ENCODE results near the gene SELPLG. TPM values are rescaled to one million over a fixed set of nuclear protein-coding genes. Genes with fewer than 3 reads are reported as not detected.

Gene SELPLG
- total and polyA plus RNA-seq, 2 experiments from 2014 or later: 4.4 to 6.7 TPM

- in situ Hi-C loops (cut with MboI): no loop called here
- no peak overlapping the region for H3K4me2 ChIP-seq (ENCODE audit: unreplicated experiment)
- H2AFZ ChIP-seq: no peak overlapping the region
- TF ChIP-seq EZH2 (IDR thresholded peaks at IDR 0.05; ENCODE audit: insufficient read depth, poor library complexity, severe bottlenecking): no peak
- H3K36me3 ChIP-seq (ENCODE audit: low read depth): no peaks in the 10 kb centered on the region
- H3K4me3 ChIP-seq: no peak overlapping the region
- H3K9me3 ChIP-seq (ENCODE audit: low read depth): no peaks in the 10 kb centered on the region
- H3K27ac ChIP-seq: no peak overlapping the region
- no peaks in the 10 kb centered on the region for H4K20me1 ChIP-seq (ENCODE audit: insufficient read depth)
- H3K4me1 ChIP-seq (ENCODE audit: insufficient read depth): peaks cover 10% of the 10 kb centered on the region
- H3K79me2 ChIP-seq (ENCODE audit: insufficient read depth): no peaks in the 10 kb centered on the region
- no peak for DNase-seq
- no peaks in the 10 kb centered on the region for H3K9me2 ChIP-seq (ENCODE audit: insufficient read depth)
- no peaks in the 10 kb centered on the region for H3K27me3 ChIP-seq (replicated peaks; ENCODE audit: insufficient read depth)
- H3F3A ChIP-seq (ENCODE audit: insufficient read depth): no peaks in the 10 kb centered on the region
- 40 to 52% methylated on average over 4 of the region's 4 CpGs for whole genome bisulfite sequencing, 2 experiments (ENCODE audit: low coverage in 1 of 2, low lambda C conversion rate in 2 of 2, missing lambda C conversion rate in 2 of 2)
- no peak overlapping the region for H3K9ac ChIP-seq
Measured at GRCh38 chr12:108585864-108586263, 47.8 kb downstream of the SELPLG start.

GRCh38 chr12:108584456-108585065 lies 49.1 kb downstream of the SELPLG start:
- no peak for DNase-seq
- no peak overlapping the region for H3K9ac ChIP-seq
- H3K4me3 ChIP-seq: no peak overlapping the region
- no peak overlapping the region for H3K4me2 ChIP-seq (ENCODE audit: unreplicated experiment)
- no peaks in the 10 kb centered on the region for H3F3A ChIP-seq (ENCODE audit: insufficient read depth)
- H3K36me3 ChIP-seq (ENCODE audit: low read depth): no peaks in the 10 kb centered on the region
- no peaks in the 10 kb centered on the region for H4K20me1 ChIP-seq (ENCODE audit: insufficient read depth)
- no peak for TF ChIP-seq EZH2phosphoT487 (IDR thresholded peaks at IDR 0.05; ENCODE audit: insufficient read depth, low read depth)
- no peak for TF ChIP-seq EZH2 (IDR thresholded peaks at IDR 0.05; ENCODE audit: insufficient read depth, poor library complexity, severe bottlenecking)
- in situ Hi-C loops (cut with MboI): no loop called here
- H2AFZ ChIP-seq: no peak overlapping the region
- peaks cover 10% of the 10 kb centered on the region for H3K4me1 ChIP-seq (ENCODE audit: insufficient read depth)
- no peaks in the 10 kb centered on the region for H3K79me2 ChIP-seq (ENCODE audit: insufficient read depth)
- 55 to 57% methylated on average over 3 of the region's 3 CpGs for WGBS, 2 experiments (ENCODE audit: low coverage in 1 of 2, low lambda C conversion rate in 2 of 2, missing lambda C conversion rate in 2 of 2)
- H3K27me3 ChIP-seq (replicated peaks; ENCODE audit: insufficient read depth): no peaks in the 10 kb centered on the region
- H3K9me3 ChIP-seq (ENCODE audit: low read depth): no peaks in the 10 kb centered on the region
- no peak overlapping the region for H3K27ac ChIP-seq
- no peaks in the 10 kb centered on the region for H3K9me2 ChIP-seq (ENCODE audit: insufficient read depth)

DNA sequence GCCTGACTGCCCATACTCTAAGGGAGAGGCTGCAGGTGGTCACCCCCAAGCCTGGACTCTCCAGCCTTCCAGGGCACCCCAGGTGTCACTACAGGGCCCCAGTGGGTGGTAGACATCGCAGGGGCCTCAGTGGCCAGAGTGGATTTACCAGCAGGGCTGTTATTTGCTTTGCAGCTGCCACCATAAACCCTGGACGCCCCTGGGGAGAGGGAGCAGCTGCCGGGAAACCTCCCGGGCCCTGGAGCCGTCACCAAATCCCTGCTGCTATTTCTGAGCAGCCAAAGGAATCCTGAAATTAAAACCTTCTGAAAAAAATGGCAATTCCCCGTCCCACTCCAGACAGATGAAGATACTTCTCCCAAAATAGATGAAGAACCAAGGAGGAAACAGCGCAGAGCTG lies 49.7 kb downstream of the SELPLG start:
- DNase-seq: no peak
- H3F3A ChIP-seq (ENCODE audit: insufficient read depth): no peaks in the 10 kb centered on the region
- WGBS, 2 experiments (ENCODE audit: low coverage in 1 of 2, low lambda C conversion rate in 2 of 2, missing lambda C conversion rate in 2 of 2): 26 to 37% methylated on average over 7 of the region's 7 CpGs
- no peaks in the 10 kb centered on the region for H3K36me3 ChIP-seq (ENCODE audit: low read depth)
- H3K9me3 ChIP-seq (ENCODE audit: low read depth): no peaks in the 10 kb centered on the region
- no peak for TF ChIP-seq EZH2phosphoT487 (IDR thresholded peaks at IDR 0.05; ENCODE audit: insufficient read depth, low read depth)
- TF ChIP-seq EZH2 (IDR thresholded peaks at IDR 0.05; ENCODE audit: insufficient read depth, poor library complexity, severe bottlenecking): no peak
- H3K9ac ChIP-seq: no peak overlapping the region
- H2AFZ ChIP-seq: no peak overlapping the region
- in situ Hi-C loops (cut with MboI): no loop called here
- no peak overlapping the region for H3K27ac ChIP-seq
- no peaks in the 10 kb centered on the region for H3K9me2 ChIP-seq (ENCODE audit: insufficient read depth)
- H3K4me2 ChIP-seq (ENCODE audit: unreplicated experiment): no peak overlapping the region
- no peaks in the 10 kb centered on the region for H3K79me2 ChIP-seq (ENCODE audit: insufficient read depth)
- no peak overlapping the region for H3K4me3 ChIP-seq
- peaks cover 5% of the 10 kb centered on the region for H3K4me1 ChIP-seq (ENCODE audit: insufficient read depth)
- no peaks in the 10 kb centered on the region for H4K20me1 ChIP-seq (ENCODE audit: insufficient read depth)
- no peaks in the 10 kb centered on the region for H3K27me3 ChIP-seq (replicated peaks; ENCODE audit: insufficient read depth)

DNA sequence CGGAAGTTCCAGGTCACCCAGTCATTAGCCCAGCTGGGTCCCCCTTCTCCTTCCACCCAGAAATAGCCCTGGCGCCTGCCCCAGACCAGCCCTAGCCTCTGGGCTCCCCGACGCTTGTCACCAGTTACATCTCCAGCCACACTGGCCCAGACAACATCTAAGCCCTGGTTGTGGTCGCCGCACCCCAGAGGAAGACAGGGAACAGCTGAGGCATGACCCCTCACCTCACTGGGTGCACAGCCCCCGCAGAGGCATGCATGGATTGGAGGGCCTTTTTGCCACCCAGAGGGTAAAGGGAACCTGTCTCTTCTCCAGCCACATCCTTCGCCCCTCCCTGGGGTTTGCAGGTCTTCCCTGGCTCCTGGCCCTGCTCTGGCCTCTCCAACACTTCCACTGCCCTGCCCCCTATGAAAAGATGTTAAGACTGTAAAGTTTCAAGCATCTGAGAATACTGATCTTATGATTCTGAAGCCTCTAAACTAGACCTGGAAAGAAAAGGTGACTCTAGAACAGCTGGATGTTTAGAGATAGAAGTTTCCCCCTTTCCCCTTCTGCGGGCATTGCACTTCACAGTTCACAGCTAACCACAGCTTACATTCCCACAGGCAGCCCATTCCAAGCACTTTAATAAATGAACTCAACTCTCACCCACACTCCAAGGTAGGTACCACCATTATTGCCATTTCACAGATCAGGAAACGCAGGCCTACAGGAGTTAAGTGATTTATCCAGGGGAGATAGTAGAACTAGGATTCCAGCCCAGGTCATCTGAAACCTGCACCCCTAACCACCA lies 50.5 kb downstream of the SELPLG start:
- Histone ChIP-seq H3K36me3 (ENCODE audit: low read depth) (no peaks in the 10 kb centered on the region), H2AFZ (no peak overlapping the region), H3K9me2 (ENCODE audit: insufficient read depth) (no peaks in the 10 kb centered on the region), H3K27me3 (replicated peaks; ENCODE audit: insufficient read depth) (no peaks in the 10 kb centered on the region), H3F3A (ENCODE audit: insufficient read depth) (no peaks in the 10 kb centered on the region), H3K4me2 (ENCODE audit: unreplicated experiment) (no peak overlapping the region), H4K20me1 (ENCODE audit: insufficient read depth) (no peaks in the 10 kb centered on the region), H3K79me2 (ENCODE audit: insufficient read depth) (no peaks in the 10 kb centered on the region), H3K9me3 (ENCODE audit: low read depth) (no peaks in the 10 kb centered on the region), H3K4me1 (ENCODE audit: insufficient read depth) (no peaks in the 10 kb centered on the region), H3K27ac (no peak overlapping the region), H3K4me3 (no peak overlapping the region), H3K9ac (no peak overlapping the region)
- no peak for DNase-seq
- 93% methylated on average over 10 of the region's 10 CpGs for WGBS, 2 experiments (ENCODE audit: low coverage in 1 of 2, low lambda C conversion rate in 2 of 2, missing lambda C conversion rate in 2 of 2)
- TF ChIP-seq EZH2 (IDR thresholded peaks at IDR 0.05; ENCODE audit: insufficient read depth, poor library complexity, severe bottlenecking) (no peak), EZH2phosphoT487 (IDR thresholded peaks at IDR 0.05; ENCODE audit: insufficient read depth, low read depth) (no peak)
- in situ Hi-C loops (cut with MboI): no loop called here

Measured in GM23248 (cell line).